Ishikawa (cell line): Measurements from ENCODE around the gene MAB21L2.

Source experiments
- TEAD4 ChIP-seq: IDR thresholded peaks from 2 replicates; pipeline ENCODE4 v1.6.1; 2012
- YY1 ChIP-seq: IDR thresholded peaks from 2 replicates; pipeline ENCODE4 v1.6.1; 2012; ENCODE audit warnings: low read depth

DNA sequence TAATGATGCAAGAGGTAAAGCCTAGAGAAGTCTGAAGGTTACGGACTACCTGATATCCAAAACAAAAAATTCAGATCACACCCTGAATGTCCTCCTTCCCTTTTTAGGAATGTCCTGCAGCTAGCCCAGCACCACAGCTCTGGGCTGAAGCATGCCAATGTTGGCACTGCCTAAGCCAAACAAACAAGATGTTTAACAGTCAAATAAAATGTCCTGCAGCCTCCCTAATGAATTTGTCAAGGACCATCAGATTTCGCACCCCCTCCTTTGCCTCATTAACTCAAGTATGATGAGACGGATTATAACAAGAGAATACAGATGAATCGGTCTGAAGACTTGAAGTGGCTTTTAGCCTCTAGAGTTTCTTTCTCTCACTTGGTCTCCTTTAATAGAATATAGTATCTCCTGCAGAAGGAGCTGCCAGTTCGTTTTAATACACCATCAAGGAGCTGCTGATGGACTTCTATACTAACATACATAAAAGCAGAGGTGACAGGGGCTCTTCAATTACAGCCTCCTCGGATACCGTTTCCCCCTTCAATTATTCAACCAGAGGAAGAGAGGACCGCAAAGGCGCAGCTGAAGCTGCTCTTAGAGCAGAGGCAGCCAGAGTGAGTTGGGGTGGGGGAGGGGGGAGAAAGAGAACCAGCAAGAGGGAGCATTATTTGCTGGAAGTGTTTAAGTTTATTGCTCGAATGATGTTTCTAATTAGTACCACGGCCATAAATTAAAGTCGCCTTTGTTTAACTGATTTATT is 3.0 kb upstream of the MAB21L2 start:
- TF ChIP-seq TEAD4 = no peak
- no peak for TF ChIP-seq YY1
